Measurements from ENCODE around the gene SKAP2.

DNA sequence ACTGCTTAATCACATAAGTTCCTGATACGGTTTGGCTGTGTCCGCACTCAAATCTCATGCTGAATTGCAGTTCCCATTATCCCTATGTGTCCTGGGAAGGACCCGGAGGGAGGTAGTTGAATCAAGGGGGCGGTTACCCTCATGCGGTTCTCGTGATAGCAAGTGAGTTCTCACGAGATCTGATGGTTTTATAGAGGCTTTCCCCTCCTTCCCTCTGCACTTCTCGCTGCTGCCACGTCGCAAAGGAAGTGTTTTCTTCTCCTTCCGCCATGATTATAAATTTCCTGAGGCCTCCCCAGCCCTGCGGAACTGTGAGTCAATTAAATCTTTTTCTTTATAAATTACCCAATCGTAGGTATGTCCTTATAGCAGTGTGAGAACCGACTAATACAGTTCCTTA, 226.2 kb downstream of the SKAP2 start:
- TF ChIP-seq MEF2A (IDR thresholded peaks at IDR 0.05; ENCODE audit: insufficient read depth, low read depth, low read length) (no peak), CHD1 (IDR thresholded peaks at IDR 0.05; ENCODE audit: low read depth, low read length) (no peak), ZNF384 (IDR thresholded peaks at IDR 0.05; ENCODE audit: borderline replicate concordance, low read depth, low read length) (no peak), POLR2AphosphoS5 (IDR thresholded peaks at IDR 0.05; ENCODE audit: low read length) (no peak), RAD51 (IDR thresholded peaks at IDR 0.05) (no peak), RAD21 (IDR thresholded peaks at IDR 0.05; ENCODE audit: insufficient read depth, low read depth, low read length) (no peak), ZSCAN29 (IDR thresholded peaks at IDR 0.05) (no peak), TCF12 (IDR thresholded peaks at IDR 0.05; ENCODE audit: low read depth, low read length) (no peak)
- TF ChIP-seq, protein P1, sequence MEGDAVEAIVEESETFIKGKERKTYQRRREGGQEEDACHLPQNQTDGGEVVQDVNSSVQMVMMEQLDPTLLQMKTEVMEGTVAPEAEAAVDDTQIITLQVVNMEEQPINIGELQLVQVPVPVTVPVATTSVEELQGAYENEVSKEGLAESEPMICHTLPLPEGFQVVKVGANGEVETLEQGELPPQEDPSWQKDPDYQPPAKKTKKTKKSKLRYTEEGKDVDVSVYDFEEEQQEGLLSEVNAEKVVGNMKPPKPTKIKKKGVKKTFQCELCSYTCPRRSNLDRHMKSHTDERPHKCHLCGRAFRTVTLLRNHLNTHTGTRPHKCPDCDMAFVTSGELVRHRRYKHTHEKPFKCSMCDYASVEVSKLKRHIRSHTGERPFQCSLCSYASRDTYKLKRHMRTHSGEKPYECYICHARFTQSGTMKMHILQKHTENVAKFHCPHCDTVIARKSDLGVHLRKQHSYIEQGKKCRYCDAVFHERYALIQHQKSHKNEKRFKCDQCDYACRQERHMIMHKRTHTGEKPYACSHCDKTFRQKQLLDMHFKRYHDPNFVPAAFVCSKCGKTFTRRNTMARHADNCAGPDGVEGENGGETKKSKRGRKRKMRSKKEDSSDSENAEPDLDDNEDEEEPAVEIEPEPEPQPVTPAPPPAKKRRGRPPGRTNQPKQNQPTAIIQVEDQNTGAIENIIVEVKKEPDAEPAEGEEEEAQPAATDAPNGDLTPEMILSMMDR (IDR thresholded peaks at IDR 0.05 in 2 of 3, conservative IDR thresholded peaks at IDR 0.05 in 1 of 3; ENCODE audit: control insufficient read depth in 2 of 3, extremely low read depth in 1 of 3, insufficient read depth in 1 of 3, low read depth in 3 of 3, low read length in 3 of 3), result no peak
- TF ChIP-seq, protein P2, sequence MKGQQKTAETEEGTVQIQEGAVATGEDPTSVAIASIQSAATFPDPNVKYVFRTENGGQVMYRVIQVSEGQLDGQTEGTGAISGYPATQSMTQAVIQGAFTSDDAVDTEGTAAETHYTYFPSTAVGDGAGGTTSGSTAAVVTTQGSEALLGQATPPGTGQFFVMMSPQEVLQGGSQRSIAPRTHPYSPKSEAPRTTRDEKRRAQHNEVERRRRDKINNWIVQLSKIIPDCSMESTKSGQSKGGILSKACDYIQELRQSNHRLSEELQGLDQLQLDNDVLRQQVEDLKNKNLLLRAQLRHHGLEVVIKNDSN (IDR thresholded peaks at IDR 0.05; ENCODE audit: borderline replicate concordance, extremely low read length, insufficient read depth, low read depth, low read length), result no peak
- TF ChIP-seq, protein P3, sequence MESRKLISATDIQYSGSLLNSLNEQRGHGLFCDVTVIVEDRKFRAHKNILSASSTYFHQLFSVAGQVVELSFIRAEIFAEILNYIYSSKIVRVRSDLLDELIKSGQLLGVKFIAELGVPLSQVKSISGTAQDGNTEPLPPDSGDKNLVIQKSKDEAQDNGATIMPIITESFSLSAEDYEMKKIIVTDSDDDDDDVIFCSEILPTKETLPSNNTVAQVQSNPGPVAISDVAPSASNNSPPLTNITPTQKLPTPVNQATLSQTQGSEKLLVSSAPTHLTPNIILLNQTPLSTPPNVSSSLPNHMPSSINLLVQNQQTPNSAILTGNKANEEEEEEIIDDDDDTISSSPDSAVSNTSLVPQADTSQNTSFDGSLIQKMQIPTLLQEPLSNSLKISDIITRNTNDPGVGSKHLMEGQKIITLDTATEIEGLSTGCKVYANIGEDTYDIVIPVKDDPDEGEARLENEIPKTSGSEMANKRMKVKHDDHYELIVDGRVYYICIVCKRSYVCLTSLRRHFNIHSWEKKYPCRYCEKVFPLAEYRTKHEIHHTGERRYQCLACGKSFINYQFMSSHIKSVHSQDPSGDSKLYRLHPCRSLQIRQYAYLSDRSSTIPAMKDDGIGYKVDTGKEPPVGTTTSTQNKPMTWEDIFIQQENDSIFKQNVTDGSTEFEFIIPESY (IDR thresholded peaks at IDR 0.05), result no peak

All from GM12878 (cell line).